ENCODE data around the gene PLD1.
"Not testable (repeated sequence)": the region's sequence is repeated elsewhere in the genome, so short reads cannot be mapped to it uniquely, and the experiment has no call there.

PLD1 gene

DNA sequence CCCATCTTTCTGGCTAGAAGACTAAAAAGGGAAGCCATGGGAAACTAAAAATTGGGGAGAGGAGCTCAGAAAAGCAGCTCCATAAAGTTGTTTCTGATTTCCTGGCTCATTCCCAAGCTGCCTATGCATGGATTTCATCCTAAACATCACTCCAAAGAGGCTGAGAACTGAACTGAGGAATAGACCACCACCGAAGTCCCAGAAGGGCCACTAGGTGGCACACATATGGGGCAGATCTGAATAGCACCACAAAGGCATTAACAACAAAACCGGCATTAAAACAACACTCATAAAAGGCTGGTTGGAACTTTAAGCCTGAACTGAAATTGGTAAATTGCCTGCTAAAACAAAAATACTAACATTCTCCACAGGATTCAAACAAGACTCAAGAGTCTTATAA lies 106.3 kb downstream of the PLD1 start:
- Histone ChIP-seq H3K9ac (ENCODE audit: low read depth, low read length) (no peak overlapping the region), H3K4me3 (ENCODE audit: low read length) (no peak overlapping the region), H3K27me3 (ENCODE audit: insufficient read depth, low read length) (no peaks in the 10 kb centered on the region), H3K9me3 (ENCODE audit: insufficient read depth, low read depth, low read length) (peaks cover 12% of the 10 kb centered on the region), H3K36me3 (ENCODE audit: insufficient read depth, low read length) (no peaks in the 10 kb centered on the region), H3K4me1 (ENCODE audit: insufficient read depth, low read length) (no peaks in the 10 kb centered on the region; the same call in 1 of the 2 replicates), H3K27ac (ENCODE audit: low read depth, low read length) (no peak overlapping the region)
- WGBS, result 26% methylated on average over 2 of the region's 2 CpGs

DNA sequence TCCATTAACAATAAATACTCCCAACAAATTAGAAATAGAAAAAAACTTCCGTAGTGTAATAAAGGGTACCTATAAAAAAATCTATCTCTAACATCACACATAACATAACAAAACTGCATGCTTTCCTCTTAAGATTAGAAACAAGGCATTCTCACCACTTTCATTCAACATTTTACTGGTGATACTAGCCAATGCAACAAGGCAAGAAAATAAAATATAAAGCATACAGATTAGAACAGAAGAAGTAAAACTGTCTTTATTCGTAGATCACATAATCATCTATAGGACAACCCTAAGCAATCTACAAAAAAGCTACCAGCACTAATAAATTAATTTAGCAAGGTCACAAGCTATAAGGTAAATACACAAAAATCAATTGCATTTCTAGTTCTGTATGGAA lies 107.1 kb downstream of the PLD1 start:
- Histone ChIP-seq H3K27ac (ENCODE audit: low read depth, low read length) (no peak overlapping the region), H3K9me3 (ENCODE audit: insufficient read depth, low read depth, low read length) (peaks cover 12% of the 10 kb centered on the region), H3K9ac (ENCODE audit: low read depth, low read length) (no peak overlapping the region), H3K27me3 (ENCODE audit: insufficient read depth, low read length) (no peaks in the 10 kb centered on the region), H3K4me1 (ENCODE audit: insufficient read depth, low read length) (no peaks in the 10 kb centered on the region; the same call in 1 of the 2 replicates), H3K4me3 (ENCODE audit: low read length) (no peak overlapping the region), H3K36me3 (ENCODE audit: insufficient read depth, low read length) (no peaks in the 10 kb centered on the region)
- WGBS, result 100% methylated on average over 2 of the region's 2 CpGs

DNA sequence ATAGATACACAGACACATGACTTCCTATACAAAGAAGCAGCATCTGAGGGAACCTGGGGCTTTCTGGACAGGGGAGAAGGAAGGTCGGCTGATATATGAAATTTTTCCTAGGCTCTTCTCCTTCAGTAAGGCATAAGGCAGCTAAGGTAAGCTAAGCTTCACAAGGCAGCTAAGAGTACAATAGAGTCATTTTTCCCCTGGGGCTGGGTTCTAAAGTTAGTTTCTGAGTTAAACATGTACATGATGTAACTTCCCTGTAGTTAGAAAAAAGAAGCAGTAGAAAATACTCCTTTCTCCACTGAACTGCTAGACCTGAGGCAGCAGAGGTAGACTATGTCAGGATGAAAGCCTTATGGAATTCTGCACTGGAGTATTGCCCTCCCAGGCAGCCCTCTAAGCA lies 109.6 kb downstream of the PLD1 start:
- Histone ChIP-seq H3K9me3 (ENCODE audit: insufficient read depth, low read depth, low read length) (peaks cover 12% of the 10 kb centered on the region), H3K4me1 (ENCODE audit: insufficient read depth, low read length) (no peaks in the 10 kb centered on the region; the same call in 1 of the 2 replicates), H3K36me3 (ENCODE audit: insufficient read depth, low read length) (no peaks in the 10 kb centered on the region), H3K4me3 (ENCODE audit: low read length) (no peak overlapping the region), H3K9ac (ENCODE audit: low read depth, low read length) (no peak overlapping the region), H3K27me3 (ENCODE audit: insufficient read depth, low read length) (no peaks in the 10 kb centered on the region), H3K27ac (ENCODE audit: low read depth, low read length) (no peak overlapping the region)
- WGBS, result 100% methylated on average over 1 of the region's 1 CpG

- WGBS, result 60% methylated on average over 1 of the region's 2 CpGs
- no peak overlapping the region for H3K4me3 ChIP-seq (ENCODE audit: low read length)
- no peaks in the 10 kb centered on the region for H3K27me3 ChIP-seq (ENCODE audit: insufficient read depth, low read length)
- H3K4me1 ChIP-seq (ENCODE audit: insufficient read depth, low read length), result no peaks in the 10 kb centered on the region; the same call in 1 of the 2 replicates
- no peak overlapping the region for H3K9ac ChIP-seq (ENCODE audit: low read depth, low read length)
- peaks cover 12% of the 10 kb centered on the region for H3K9me3 ChIP-seq (ENCODE audit: insufficient read depth, low read depth, low read length)
- H3K36me3 ChIP-seq (ENCODE audit: insufficient read depth, low read length), result no peaks in the 10 kb centered on the region
- no peak overlapping the region for H3K27ac ChIP-seq (ENCODE audit: low read depth, low read length)
These were observed 110.1 kb downstream of the PLD1 start for GRCh38 chr3:171700157-171700556.

DNA sequence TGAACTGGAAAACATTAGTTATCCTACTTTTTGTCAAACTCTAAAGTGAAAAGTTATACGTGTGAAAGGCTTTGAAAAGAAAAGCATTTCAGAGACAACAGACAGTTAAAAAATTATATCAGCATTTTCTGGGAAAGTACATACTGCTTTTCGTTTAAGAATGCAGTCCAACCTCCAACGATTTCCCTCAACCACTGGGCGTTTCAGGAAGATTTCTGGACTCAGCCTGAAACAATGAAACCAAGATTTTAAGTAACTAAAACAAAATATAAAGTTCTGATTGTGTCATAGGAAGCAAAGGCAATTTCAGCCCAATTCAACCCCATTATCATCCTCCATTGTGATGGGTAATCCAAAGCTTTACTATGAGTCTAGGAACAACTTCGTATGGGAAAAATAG lies 110.7 kb downstream of the PLD1 start:
- WGBS, result 95% methylated on average over 5 of the region's 5 CpGs
- Histone ChIP-seq H3K27me3 (ENCODE audit: insufficient read depth, low read length) (no peaks in the 10 kb centered on the region), H3K4me1 (ENCODE audit: insufficient read depth, low read length) (no peaks in the 10 kb centered on the region; the same call in 1 of the 2 replicates), H3K4me3 (ENCODE audit: low read length) (no peak overlapping the region), H3K27ac (ENCODE audit: low read depth, low read length) (no peak overlapping the region), H3K36me3 (ENCODE audit: insufficient read depth, low read length) (no peaks in the 10 kb centered on the region), H3K9ac (ENCODE audit: low read depth, low read length) (no peak overlapping the region), H3K9me3 (ENCODE audit: insufficient read depth, low read depth, low read length) (peaks cover 12% of the 10 kb centered on the region)

DNA sequence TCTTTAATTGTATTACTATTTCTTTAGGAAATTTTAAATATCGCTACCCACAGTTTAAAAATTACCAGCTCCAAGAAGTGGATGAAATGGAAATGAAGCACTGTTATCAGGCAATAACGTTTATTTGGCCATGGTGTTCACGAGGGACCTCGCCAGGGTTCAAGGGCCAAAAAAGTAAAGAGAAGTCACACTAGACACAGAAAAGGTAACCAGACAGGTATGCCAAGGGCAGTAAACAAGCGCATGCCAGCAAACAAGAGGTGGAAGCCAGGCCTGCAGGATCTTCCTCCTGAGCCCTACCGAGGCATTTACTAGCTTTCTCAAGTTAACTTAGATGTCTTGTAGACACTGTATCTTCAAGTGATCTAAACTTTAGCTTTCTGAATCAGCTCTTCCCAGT lies 113.5 kb downstream of the PLD1 start:
- no peaks in the 10 kb centered on the region for H3K27me3 ChIP-seq (ENCODE audit: insufficient read depth, low read length)
- no peak overlapping the region for H3K27ac ChIP-seq (ENCODE audit: low read depth, low read length)
- no peak overlapping the region for H3K9ac ChIP-seq (ENCODE audit: low read depth, low read length)
- no peaks in the 10 kb centered on the region for H3K4me1 ChIP-seq (ENCODE audit: insufficient read depth, low read length)
- WGBS, result 96% methylated on average over 5 of the region's 6 CpGs
- H3K4me3 ChIP-seq (ENCODE audit: low read length), result no peak overlapping the region
- H3K36me3 ChIP-seq (ENCODE audit: insufficient read depth, low read length), result no peaks in the 10 kb centered on the region
- H3K9me3 ChIP-seq (ENCODE audit: insufficient read depth, low read depth, low read length), result no peaks in the 10 kb centered on the region

GRCh38 chr3:171695426-171695825 lies 114.9 kb downstream of the PLD1 start:
- no peak overlapping the region for H3K27ac ChIP-seq (ENCODE audit: low read depth, low read length)
- no peaks in the 10 kb centered on the region for H3K4me1 ChIP-seq (ENCODE audit: insufficient read depth, low read length)
- H3K27me3 ChIP-seq (ENCODE audit: insufficient read depth, low read length), result no peaks in the 10 kb centered on the region
- H3K9ac ChIP-seq (ENCODE audit: low read depth, low read length), result no peak overlapping the region
- WGBS, result 94% methylated on average over 1 of the region's 1 CpG
- no peak overlapping the region for H3K4me3 ChIP-seq (ENCODE audit: low read length)
- no peaks in the 10 kb centered on the region for H3K9me3 ChIP-seq (ENCODE audit: insufficient read depth, low read depth, low read length)
- H3K36me3 ChIP-seq (ENCODE audit: insufficient read depth, low read length), result no peaks in the 10 kb centered on the region

GRCh38 chr3:171694888-171695287 lies 115.4 kb downstream of the PLD1 start:
- Histone ChIP-seq H3K9ac (ENCODE audit: low read depth, low read length) (no peak overlapping the region), H3K4me3 (ENCODE audit: low read length) (no peak overlapping the region), H3K36me3 (ENCODE audit: insufficient read depth, low read length) (no peaks in the 10 kb centered on the region), H3K4me1 (ENCODE audit: insufficient read depth, low read length) (no peaks in the 10 kb centered on the region), H3K27me3 (ENCODE audit: insufficient read depth, low read length) (no peaks in the 10 kb centered on the region), H3K9me3 (ENCODE audit: insufficient read depth, low read depth, low read length) (no peaks in the 10 kb centered on the region), H3K27ac (ENCODE audit: low read depth, low read length) (no peak overlapping the region)
- WGBS, result 92% methylated on average over 1 of the region's 1 CpG

DNA sequence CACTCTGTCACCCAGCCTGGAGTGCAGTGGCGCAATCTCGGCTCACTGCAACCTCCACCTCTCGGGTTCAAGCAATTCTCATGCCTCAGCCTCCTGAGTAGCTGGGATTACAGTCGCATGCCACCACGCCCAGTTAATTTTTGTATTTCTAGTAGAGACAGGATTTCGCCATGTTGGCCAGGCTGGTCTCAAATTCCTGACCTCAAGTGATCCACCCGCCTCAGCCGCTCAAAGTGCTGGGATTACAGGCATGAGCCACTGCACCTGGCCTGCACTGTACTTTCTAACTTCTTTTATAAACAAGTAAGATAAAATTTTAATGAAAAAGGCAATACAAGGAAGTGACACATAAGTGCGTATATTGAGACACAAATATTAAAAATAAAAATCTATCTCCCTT lies 117.7 kb downstream of the PLD1 start:
- not testable (repeated sequence) for H3K4me1 ChIP-seq (ENCODE audit: insufficient read depth, low read length); H3K4me3 ChIP-seq (ENCODE audit: low read length); H3K9ac ChIP-seq (ENCODE audit: low read depth, low read length); H3K36me3 ChIP-seq (ENCODE audit: insufficient read depth, low read length); H3K9me3 ChIP-seq (ENCODE audit: insufficient read depth, low read depth, low read length); H3K27ac ChIP-seq (ENCODE audit: low read depth, low read length); H3K27me3 ChIP-seq (ENCODE audit: insufficient read depth, low read length)
- 90% methylated on average over 9 of the region's 9 CpGs for WGBS

- Histone ChIP-seq H3K4me1 (ENCODE audit: insufficient read depth, low read length) (no peaks in the 10 kb centered on the region), H3K9me3 (ENCODE audit: insufficient read depth, low read depth, low read length) (no peaks in the 10 kb centered on the region), H3K9ac (ENCODE audit: low read depth, low read length) (no peak overlapping the region), H3K36me3 (ENCODE audit: insufficient read depth, low read length) (no peaks in the 10 kb centered on the region), H3K4me3 (ENCODE audit: low read length) (no peak overlapping the region), H3K27ac (ENCODE audit: low read depth, low read length) (no peak overlapping the region), H3K27me3 (ENCODE audit: insufficient read depth, low read length) (no peaks in the 10 kb centered on the region)
- WGBS, result no CpG with 5 or more reads among the region's 1 CpG
These were observed 118.8 kb downstream of the PLD1 start for GRCh38 chr3:171691485-171691884.

DNA sequence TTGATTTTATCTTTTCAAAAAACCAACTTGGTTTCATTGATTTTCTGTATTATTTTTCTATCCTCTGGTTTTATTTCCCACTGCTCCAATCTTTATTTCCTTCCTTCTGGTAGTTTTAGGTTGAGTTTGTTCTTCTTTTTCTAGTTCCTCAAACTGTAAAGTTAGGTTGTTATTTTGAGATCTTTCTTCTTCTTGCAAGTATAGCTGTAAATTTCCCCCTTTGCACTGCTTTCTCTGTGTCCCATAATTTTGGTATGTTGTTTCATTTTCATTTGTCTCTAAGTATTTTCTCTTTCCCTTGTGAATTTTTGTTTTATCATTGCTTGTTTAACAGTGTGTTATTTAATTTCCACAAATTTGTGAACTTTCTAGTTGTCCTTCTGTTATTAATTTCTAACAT lies 120.0 kb downstream of the PLD1 start:
- Histone ChIP-seq H3K9ac (ENCODE audit: low read depth, low read length) (no peak overlapping the region), H3K36me3 (ENCODE audit: insufficient read depth, low read length) (no peaks in the 10 kb centered on the region), H3K9me3 (ENCODE audit: insufficient read depth, low read depth, low read length) (no peaks in the 10 kb centered on the region), H3K4me3 (ENCODE audit: low read length) (no peak overlapping the region), H3K4me1 (ENCODE audit: insufficient read depth, low read length) (no peaks in the 10 kb centered on the region), H3K27ac (ENCODE audit: low read depth, low read length) (no peak overlapping the region), H3K27me3 (ENCODE audit: insufficient read depth, low read length) (no peaks in the 10 kb centered on the region)

GRCh38 chr3:171688593-171688992 lies 121.7 kb downstream of the PLD1 start:
- Histone ChIP-seq H3K9ac (ENCODE audit: low read depth, low read length) (no peak overlapping the region), H3K27me3 (ENCODE audit: insufficient read depth, low read length) (no peaks in the 10 kb centered on the region)
- 91% methylated on average over 8 of the region's 8 CpGs for WGBS

More at GRCh38 chr3:171688593-171688992, 121.7 kb downstream of the PLD1 start:
- H3K4me3 ChIP-seq (ENCODE audit: low read length), result no peak overlapping the region
- H3K4me1 ChIP-seq (ENCODE audit: insufficient read depth, low read length), result no peaks in the 10 kb centered on the region
- no peak overlapping the region for H3K27ac ChIP-seq (ENCODE audit: low read depth, low read length)
- H3K36me3 ChIP-seq (ENCODE audit: insufficient read depth, low read length), result no peaks in the 10 kb centered on the region
- H3K9me3 ChIP-seq (ENCODE audit: insufficient read depth, low read depth, low read length), result no peaks in the 10 kb centered on the region

Data from HUES64 (cell line).